Measurements from ENCODE around the gene CERK. TPM values are rescaled to one million over a fixed set of nuclear protein-coding genes. Genes with fewer than 3 reads are reported as not detected.
A peak's percentile ranks its signal among the peaks of the same experiment; 100 is the strongest.

The CERK gene
- total RNA-seq, 3 donors from 2014 or later, result 40.3 to 51.7 (median 50.0) TPM

GRCh38 chr22:46764140-46764680 lies 26.2 kb upstream of the CERK start:
- peaks cover 24% of the 10 kb centered on the region for H3K4me1 ChIP-seq (ENCODE audit: low read depth)
- intact Hi-C loops (cut with DNase I, micrococcal nuclease), result no loop called here
- H3K4me3 ChIP-seq, result no peak overlapping the region
- no peak for ATAC-seq
- no peaks in the 10 kb centered on the region for H3K9me3 ChIP-seq
- H3K36me3 ChIP-seq (ENCODE audit: low read depth), result no peaks in the 10 kb centered on the region
- DNase-seq, result peak in 1 of 3 donors; percentile 3
- TF ChIP-seq, protein P1, sequence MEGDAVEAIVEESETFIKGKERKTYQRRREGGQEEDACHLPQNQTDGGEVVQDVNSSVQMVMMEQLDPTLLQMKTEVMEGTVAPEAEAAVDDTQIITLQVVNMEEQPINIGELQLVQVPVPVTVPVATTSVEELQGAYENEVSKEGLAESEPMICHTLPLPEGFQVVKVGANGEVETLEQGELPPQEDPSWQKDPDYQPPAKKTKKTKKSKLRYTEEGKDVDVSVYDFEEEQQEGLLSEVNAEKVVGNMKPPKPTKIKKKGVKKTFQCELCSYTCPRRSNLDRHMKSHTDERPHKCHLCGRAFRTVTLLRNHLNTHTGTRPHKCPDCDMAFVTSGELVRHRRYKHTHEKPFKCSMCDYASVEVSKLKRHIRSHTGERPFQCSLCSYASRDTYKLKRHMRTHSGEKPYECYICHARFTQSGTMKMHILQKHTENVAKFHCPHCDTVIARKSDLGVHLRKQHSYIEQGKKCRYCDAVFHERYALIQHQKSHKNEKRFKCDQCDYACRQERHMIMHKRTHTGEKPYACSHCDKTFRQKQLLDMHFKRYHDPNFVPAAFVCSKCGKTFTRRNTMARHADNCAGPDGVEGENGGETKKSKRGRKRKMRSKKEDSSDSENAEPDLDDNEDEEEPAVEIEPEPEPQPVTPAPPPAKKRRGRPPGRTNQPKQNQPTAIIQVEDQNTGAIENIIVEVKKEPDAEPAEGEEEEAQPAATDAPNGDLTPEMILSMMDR (IDR thresholded peaks at IDR 0.05), result no peak

DNA sequence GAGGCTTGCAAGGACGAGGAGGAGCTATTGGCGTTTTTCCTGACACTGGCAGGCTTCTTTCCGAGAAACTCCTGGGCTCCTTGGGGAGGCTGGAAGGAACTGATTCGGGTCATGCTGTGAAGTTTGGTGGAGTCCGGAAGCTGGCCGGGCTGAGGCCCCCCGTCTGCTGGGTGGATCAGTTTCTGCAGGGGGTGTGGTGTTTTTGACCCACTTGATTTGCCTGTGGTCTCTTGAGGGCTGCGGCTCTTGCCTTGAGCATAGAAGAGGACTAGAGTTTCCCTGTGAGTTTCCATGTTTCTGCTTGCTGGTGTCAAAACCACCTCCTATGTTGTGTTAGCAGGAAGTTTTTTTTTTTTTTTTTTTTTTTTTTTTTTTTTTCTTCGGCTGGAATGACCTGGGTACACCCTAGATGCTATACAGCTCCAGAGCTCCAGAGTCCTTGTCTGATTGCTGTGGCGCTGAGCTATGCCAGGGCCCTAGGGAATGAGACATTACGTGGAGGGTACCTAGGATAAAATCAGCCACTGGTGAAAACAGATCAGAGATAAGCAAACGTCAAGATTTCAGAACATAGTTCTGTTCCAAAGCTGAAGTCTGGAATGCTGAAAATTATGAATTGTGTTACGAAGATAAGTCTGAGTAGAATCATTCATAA lies 25.1 kb upstream of the CERK start:
- TF ChIP-seq, protein P1 (IDR thresholded peaks at IDR 0.05), result no peak
- DNase-seq, result peak; percentile 62 to 79 (median 67)
- Histone ChIP-seq H3K4me1 (ENCODE audit: low read depth) (peaks cover 27% of the 10 kb centered on the region), H3K36me3 (ENCODE audit: low read depth) (no peaks in the 10 kb centered on the region), H3K4me3 (peak overlapping the region; percentile 80), H3K9me3 (no peaks in the 10 kb centered on the region)
- peak; percentile 40 for ATAC-seq
- intact Hi-C loops (cut with DNase I, micrococcal nuclease), result no loop called here

- peak; percentile 93 for ATAC-seq
- no peaks in the 10 kb centered on the region for H3K36me3 ChIP-seq (ENCODE audit: low read depth)
- peak; percentile 97 to 98 (median 97) for DNase-seq
- peak within 1 kb of the TSS; percentile 80 for H3K4me3 ChIP-seq
- H3K9me3 ChIP-seq, result no peaks in the 10 kb centered on the region
- H3K4me1 ChIP-seq (ENCODE audit: low read depth), result peaks cover 27% of the 10 kb centered on the region
- intact Hi-C loops (cut with DNase I, micrococcal nuclease), result no loop called here
- TF ChIP-seq, protein P1 (IDR thresholded peaks at IDR 0.05), result no peak
These were observed 24.4 kb upstream of the CERK start, which contains the start of gene TBC1D22A for GRCh38 chr22:46762238-46763050. TSS of gene TBC1D22A (plus strand) at chr22:46762650. CDS start at chr22:46762787, 137 bp downstream.

DNA sequence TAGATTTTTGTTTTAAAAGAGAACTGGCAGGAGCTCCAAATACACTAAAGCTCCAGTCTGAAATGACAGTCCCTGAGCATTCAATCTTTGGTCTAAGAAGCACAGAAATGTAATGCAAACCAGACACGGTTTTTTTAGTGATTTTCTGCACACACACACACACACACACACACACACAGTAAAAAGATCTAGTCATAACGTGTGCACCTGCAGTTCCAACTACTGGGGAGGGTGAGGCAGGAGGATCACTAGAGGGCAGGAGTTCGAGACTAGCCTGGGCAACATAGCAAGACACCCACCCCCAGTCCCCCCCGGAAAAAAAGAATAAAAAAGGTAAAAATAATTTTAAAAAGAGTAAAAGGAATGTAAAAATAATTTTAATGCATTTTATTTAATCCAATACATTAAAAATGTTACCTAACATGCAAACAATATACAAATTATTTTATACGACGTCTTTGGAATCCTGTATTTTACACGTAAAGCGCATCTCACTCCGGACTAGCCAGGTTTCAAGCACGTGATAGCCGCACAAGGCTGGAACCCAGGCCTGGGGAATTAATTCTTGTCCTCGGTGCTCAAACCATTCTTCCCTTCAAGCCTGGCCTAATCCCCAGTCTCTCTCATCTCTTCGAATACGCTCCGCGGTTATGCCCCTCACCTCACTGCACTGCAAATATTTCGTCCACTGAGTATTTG lies 23.6 kb upstream of the CERK start:
- intact Hi-C loops (cut with DNase I, micrococcal nuclease), result no loop called here
- DNase-seq, result no peak
- peak overlapping the region; percentile 80 for H3K4me3 ChIP-seq
- H3K36me3 ChIP-seq (ENCODE audit: low read depth), result no peaks in the 10 kb centered on the region
- H3K4me1 ChIP-seq (ENCODE audit: low read depth), result peaks cover 27% of the 10 kb centered on the region
- ATAC-seq, result peak; percentile 3
- TF ChIP-seq, protein P1 (IDR thresholded peaks at IDR 0.05), result no peak
- no peaks in the 10 kb centered on the region for H3K9me3 ChIP-seq

GRCh38 chr22:46761017-46761416 lies 23.0 kb upstream of the CERK start:
- H3K4me1 ChIP-seq (ENCODE audit: low read depth), result peaks cover 27% of the 10 kb centered on the region
- no peak overlapping the region for H3K4me3 ChIP-seq
- intact Hi-C loops (cut with DNase I, micrococcal nuclease), result no loop called here
- no peaks in the 10 kb centered on the region for H3K36me3 ChIP-seq (ENCODE audit: low read depth)
- ATAC-seq, result no peak
- peak in 1 of 3 donors; percentile 15 for DNase-seq
- TF ChIP-seq, protein P1 (IDR thresholded peaks at IDR 0.05), result no peak
- H3K9me3 ChIP-seq, result peaks cover 6% of the 10 kb centered on the region

Data from mucosa of descending colon (tissue), 3 donors.